BJ (cell line): ENCODE results near the gene TSC22D4. TPM values are rescaled to one million over a fixed set of nuclear protein-coding genes. Genes with fewer than 3 reads are reported as not detected.

Experiments used
- CTCF ChIA-PET: fragments of 350-600 bp; formaldehyde crosslinking; extraction: SDS; loops from one replicate; lab custom pipeline; 2021; ENCODE audit warnings: antibody characterized with exemption, inconsistent platforms; lab: Yijun Ruan, JAX
- POLR2A ChIA-PET: fragments of 300-600 bp; sonication (Branson Sonifier 250); formaldehyde crosslinking; extraction: SDS; loops from one replicate; lab custom pipeline; 2021; ENCODE audit warnings: antibody characterized with exemption; lab: Charles Lee
- DNase-seq: peaks from one replicate; pipeline ENCODE4 v3.0.0-alpha.2; 2011; ENCODE audit warnings: low read depth
- H3K27me3 ChIP-seq: 2 replicates; pipeline ENCODE4 v1.6.0; 2011; ENCODE audit warnings: low read length; ENCODE audit not compliant: control insufficient read depth, insufficient read depth
- H3K36me3 ChIP-seq: 2 replicates; pipeline ENCODE4 v1.5.1; 2011; ENCODE audit warnings: low read length; ENCODE audit not compliant: control insufficient read depth, insufficient read depth
- H3K4me3 ChIP-seq: 2 replicates; pipeline ENCODE4 v1.5.1; 2011; ENCODE audit warnings: low read depth, mild to moderate bottlenecking, control low read depth, low read length
- polyA plus RNA-seq: library from polyadenylated mRNA; depleted of rRNA; stranded (reverse); fragments of >200 nt; gene quantifications from 2 replicates; pipeline ENCODE4 v1.2.3, GENCODE V29; 2011
- TF ChIP-seq, protein P1 (sequence below): IDR thresholded peaks from 2 replicates; pipeline ENCODE4 v1.5.1; 2011; ENCODE audit warnings: low read depth, mild to moderate bottlenecking, control low read depth, inconsistent platforms, low read length, moderate library complexity; ENCODE audit not compliant: insufficient read depth

TSC22D4 gene
- polyA plus RNA-seq, 1 experiment: 20.7 TPM

DNA sequence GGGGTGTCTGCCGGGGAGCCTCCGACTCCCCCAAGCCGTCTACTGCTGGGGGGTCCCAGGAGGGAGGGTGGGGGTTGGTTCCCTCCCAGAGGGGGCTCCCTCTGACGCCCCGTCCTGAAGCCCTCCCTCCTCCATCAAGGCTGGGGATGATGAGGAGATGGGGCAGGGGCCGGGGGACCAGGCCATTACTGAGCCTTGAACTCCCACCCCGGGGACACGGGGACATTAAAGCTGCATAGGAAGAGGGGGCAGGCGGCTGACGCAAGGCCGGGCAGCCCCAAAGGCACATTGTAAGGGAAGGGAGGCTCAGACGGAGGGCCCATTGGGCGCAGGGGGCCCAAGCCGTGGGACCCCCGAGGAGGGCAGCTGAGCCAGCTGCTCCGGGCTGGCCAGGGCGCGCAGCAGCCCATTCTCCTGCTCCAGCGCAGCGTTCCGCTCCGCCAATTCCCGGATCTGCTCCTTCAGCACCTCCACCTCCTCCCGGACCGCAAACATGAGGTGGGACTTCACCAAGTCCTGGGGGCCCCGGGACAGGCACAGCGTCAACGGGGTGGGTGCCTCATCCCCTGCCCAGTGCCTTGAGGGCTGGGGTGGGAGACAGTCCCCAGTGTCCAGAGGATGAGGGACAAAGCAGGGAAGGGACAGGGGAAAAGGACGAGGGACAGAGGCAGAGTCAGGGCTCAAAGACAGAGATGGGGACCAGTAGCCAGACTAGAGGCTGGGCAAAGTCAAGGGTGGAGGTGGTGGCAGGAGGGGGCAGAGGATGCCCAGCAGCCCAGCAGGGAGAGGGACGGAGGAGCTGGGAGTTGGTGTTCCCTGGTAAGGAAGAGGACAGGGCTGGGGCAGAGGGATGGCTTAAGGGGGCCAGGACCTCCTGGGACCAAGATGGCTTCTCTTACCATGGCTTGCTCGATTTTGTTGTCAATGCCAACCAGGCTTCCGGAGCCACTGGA lies 12.1 kb downstream of the TSC22D4 start:
- Histone ChIP-seq H3K27me3 (no peaks in the 10 kb centered on the region), H3K4me3 (no peak overlapping the region), H3K36me3 (peaks cover 17% of the 10 kb centered on the region)
- POLR2A ChIA-PET: no interaction called here
- CTCF ChIA-PET: interaction anchor here (1.1 to 5.2 kb wide), 3 partner anchors 11 to 97 kb away, joined by 4 to 50 read pairs (median 34); no protein-coding TSS in a partner anchor
- no peak for DNase-seq
- TF ChIP-seq, protein P1, sequence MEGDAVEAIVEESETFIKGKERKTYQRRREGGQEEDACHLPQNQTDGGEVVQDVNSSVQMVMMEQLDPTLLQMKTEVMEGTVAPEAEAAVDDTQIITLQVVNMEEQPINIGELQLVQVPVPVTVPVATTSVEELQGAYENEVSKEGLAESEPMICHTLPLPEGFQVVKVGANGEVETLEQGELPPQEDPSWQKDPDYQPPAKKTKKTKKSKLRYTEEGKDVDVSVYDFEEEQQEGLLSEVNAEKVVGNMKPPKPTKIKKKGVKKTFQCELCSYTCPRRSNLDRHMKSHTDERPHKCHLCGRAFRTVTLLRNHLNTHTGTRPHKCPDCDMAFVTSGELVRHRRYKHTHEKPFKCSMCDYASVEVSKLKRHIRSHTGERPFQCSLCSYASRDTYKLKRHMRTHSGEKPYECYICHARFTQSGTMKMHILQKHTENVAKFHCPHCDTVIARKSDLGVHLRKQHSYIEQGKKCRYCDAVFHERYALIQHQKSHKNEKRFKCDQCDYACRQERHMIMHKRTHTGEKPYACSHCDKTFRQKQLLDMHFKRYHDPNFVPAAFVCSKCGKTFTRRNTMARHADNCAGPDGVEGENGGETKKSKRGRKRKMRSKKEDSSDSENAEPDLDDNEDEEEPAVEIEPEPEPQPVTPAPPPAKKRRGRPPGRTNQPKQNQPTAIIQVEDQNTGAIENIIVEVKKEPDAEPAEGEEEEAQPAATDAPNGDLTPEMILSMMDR: no peak

DNA sequence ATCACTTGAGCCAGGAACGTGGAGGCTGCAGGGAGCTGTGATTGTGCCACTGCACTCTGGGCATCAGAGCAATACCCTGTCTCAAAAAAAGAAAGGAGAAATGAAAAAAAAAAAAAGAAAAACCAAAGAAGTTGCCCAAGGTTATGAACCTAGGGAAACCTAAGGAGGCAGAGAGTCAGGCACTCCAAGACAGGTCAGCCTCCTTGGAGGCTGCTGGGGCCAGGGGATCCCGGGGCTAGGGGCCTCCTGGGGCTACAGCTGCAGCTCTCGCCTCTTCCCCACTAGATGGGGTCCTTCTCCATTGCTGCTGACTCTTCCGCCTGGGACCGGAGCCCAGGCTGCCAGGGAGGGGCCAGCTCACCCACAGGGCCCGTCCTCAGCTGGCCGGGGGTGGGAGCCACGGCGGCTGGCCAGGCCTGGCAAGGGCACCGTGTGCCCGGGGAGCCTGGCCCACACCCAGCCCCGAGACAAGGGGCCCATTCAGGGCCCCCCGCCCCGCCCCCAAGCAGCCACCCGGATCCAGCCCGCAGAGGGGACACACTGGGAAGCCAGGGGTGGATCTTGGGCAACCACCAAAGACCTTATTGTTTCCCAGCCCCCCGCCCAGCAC lies 13.2 kb downstream of the TSC22D4 start:
- H3K4me3 ChIP-seq: no peak overlapping the region
- TF ChIP-seq, protein P1: peak; percentile 82
- no peaks in the 10 kb centered on the region for H3K27me3 ChIP-seq
- DNase-seq: no peak
- ChIA-PET CTCF (interaction anchor here (1.0 to 3.5 kb wide), 15 partner anchors 9 to 368 kb away, joined by 3 to 40 read pairs (median 4); partner anchors contain the start of genes MOSPD3, POP7 and TSC22D4), POLR2A (interaction anchor here (0.7 kb wide), 1 partner anchor 38 kb away, joined by 9 read pairs; the partner anchor contains the start of gene ZCWPW1)
- H3K36me3 ChIP-seq: peaks cover 16% of the 10 kb centered on the region

DNA sequence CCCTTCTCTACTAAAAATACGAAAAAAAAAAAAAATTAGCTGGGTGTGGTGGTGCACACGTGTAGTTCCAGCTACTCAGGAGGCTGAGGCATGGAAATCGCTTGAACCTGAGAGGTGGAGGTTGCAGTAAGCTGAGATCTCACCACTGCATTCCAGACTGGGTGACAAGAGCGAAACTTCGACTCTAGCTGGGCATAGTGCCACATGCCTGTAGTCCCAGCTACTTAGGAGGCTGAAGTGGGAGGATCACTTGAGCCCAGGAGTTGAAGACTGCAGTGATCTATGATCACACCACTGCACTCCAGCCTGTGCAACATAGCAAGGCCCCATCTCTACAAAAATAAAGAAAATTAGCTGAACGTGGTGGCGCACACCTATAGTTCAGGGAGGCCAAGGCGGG lies 13.7 kb downstream of the TSC22D4 start:
- no peak for DNase-seq
- POLR2A ChIA-PET: no interaction called here

DNA sequence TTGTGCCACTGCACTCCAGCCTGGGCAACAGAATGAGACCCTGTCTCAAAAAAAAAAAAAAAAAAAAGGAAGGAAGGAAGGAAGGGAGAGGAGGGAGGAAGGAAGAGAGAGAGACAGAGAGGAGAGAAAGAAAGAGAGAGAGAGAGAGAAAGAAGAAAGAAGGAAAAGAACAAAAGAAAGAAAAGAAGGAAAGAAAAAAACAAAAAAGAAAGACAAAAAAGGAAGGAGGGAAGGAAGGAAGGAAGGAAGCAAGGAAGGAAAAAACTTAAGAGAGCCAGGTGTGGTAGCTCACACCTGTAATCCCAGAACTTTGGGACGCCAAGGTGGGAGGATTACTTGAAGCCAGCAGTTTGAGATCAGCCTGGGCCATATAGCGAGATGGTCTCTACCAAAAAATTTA lies 14.2 kb downstream of the TSC22D4 start:
- TF ChIP-seq, protein P1: no peak
- H3K36me3 ChIP-seq: peaks cover 16% of the 10 kb centered on the region
- no peak for DNase-seq
- H3K27me3 ChIP-seq: no peaks in the 10 kb centered on the region
- H3K4me3 ChIP-seq: no peak overlapping the region
- ChIA-PET CTCF (interaction anchor here (1.2 to 3.5 kb wide), 9 partner anchors 10 to 168 kb away, joined by 3 to 40 read pairs (median 4); partner anchors contain the start of genes MOSPD3 and TSC22D4), POLR2A (no interaction called here)

More for the DNA sequence above, 13.7 kb downstream of the TSC22D4 start:
- TF ChIP-seq, protein P1: no peak
- H3K36me3 ChIP-seq: peaks cover 16% of the 10 kb centered on the region
- CTCF ChIA-PET: interaction anchor here (1.0 to 3.5 kb wide), 15 partner anchors 8 to 369 kb away, joined by 3 to 40 read pairs (median 4); partner anchors contain the start of genes MOSPD3, POP7 and TSC22D4
- no peaks in the 10 kb centered on the region for H3K27me3 ChIP-seq
- no peak overlapping the region for H3K4me3 ChIP-seq
